GM21515 (cell line): ENCODE data around the gene EIF4A2.

Source experiments
- ATAC-seq: cut with Tn5 transposase; IDR thresholded peaks from one replicate; pipeline ENCODE4 v1.9.1; 2021; ENCODE audit not compliant: unreplicated experiment

Gene EIF4A2

GRCh38 chr3:186783058-186783730, at the start of gene EIF4A2:
Gene EIF4A2, plus strand, starts transcription at chr3:186783577. Its CDS starts 34 bp downstream, at chr3:186783611.
- peak; percentile 53 for ATAC-seq

- ATAC-seq, result no peak
Observed at GRCh38 chr3:186742618-186743380, 40.6 kb upstream of the EIF4A2 start.

- no peak for ATAC-seq
Observed at GRCh38 chr3:186743666-186744065, 39.7 kb upstream of the EIF4A2 start.

- no peak for ATAC-seq
Observed at GRCh38 chr3:186746008-186746407, 37.4 kb upstream of the EIF4A2 start.

- no peak for ATAC-seq
Observed at GRCh38 chr3:186750316-186750715, 33.1 kb upstream of the EIF4A2 start.

- no peak for ATAC-seq
Observed at GRCh38 chr3:186751480-186751879, 31.9 kb upstream of the EIF4A2 start.

GRCh38 chr3:186754006-186754405, 29.4 kb upstream of the EIF4A2 start:
- no peak for ATAC-seq

GRCh38 chr3:186754871-186755270, 28.5 kb upstream of the EIF4A2 start:
- ATAC-seq, result no peak

- no peak for ATAC-seq
Observed at GRCh38 chr3:186757214-186757613, 26.2 kb upstream of the EIF4A2 start.

GRCh38 chr3:186757686-186758220, 25.6 kb upstream of the EIF4A2 start:
- no peak for ATAC-seq

GRCh38 chr3:186759231-186759930, 24.0 kb upstream of the EIF4A2 start:
- ATAC-seq, result no peak

- ATAC-seq, result no peak
Observed at GRCh38 chr3:186760141-186760833, 23.1 kb upstream of the EIF4A2 start.

GRCh38 chr3:186760897-186761447, 22.4 kb upstream of the EIF4A2 start:
- no peak for ATAC-seq

GRCh38 chr3:186772281-186772694, 11.1 kb upstream of the EIF4A2 start:
- ATAC-seq, result peak; percentile 13

GRCh38 chr3:186772701-186773417, 10.5 kb upstream of the EIF4A2 start:
- peak; percentile 91 for ATAC-seq

- ATAC-seq, result no peak
Observed at GRCh38 chr3:186775999-186776398, 7.4 kb upstream of the EIF4A2 start.

- no peak for ATAC-seq
Observed at GRCh38 chr3:186779204-186779603, 4.2 kb upstream of the EIF4A2 start.

- peak; percentile 21 for ATAC-seq
Observed at GRCh38 chr3:186782542-186783057, 777 bp upstream of the EIF4A2 start.

- peak; percentile 66 for ATAC-seq
Observed at GRCh38 chr3:186783731-186784515, 546 bp downstream of the EIF4A2 start.
